ENCODE measurements around the gene AP4E1. TPM values are rescaled to one million over a fixed set of nuclear protein-coding genes. Genes with fewer than 3 reads are reported as not detected.
A peak's percentile ranks its signal among the peaks of the same experiment; 100 is the strongest.

Gene AP4E1
- total and polyA plus RNA-seq, 9 donors = 3.1 to 12.7 (median 6.8) TPM

DNA sequence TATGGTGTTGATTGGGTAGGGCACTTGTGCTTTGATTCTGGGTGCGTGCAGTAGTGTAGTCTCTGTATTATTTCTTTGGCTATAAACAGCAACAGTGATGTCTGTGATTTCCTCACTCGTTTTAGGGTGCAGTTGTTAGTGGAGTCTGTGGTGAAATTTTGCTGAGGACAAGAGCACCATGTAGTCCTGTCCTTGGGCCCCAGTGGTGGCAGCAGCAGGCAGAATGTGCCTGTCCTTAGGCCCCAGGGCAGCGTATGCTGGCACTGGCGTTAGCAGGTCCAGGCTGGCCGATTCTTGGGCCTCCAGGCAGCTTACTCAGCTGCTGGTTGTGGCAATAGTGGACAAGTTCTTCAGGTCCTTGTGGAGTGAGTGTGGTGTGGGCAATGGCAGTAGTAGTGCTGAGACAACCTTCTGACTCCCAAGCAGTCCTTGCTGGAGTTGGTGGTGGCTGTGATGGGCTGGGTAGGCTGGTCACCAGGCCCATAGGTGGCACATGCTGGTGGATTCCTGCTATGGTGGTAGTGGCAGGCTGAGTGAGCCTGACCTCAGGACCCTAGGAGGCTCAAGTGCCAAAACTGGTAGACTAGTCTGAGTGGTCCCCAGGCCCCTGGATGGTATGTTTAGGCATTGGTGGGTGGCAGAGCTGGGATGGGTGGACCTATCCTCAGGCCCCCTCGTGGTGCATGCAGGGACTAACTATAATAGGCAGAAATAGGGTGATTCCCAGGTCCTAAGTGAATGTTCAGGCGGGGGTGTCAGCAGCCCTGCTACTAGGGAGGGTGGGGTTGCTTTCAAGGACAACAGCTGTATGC lies 129.9 kb downstream of the AP4E1 start:
- Histone ChIP-seq H3K4me1 (ENCODE audit: insufficient read depth) (no peaks in the 10 kb centered on the region), H3K27ac (no peak overlapping the region), H3K4me3 (no peak overlapping the region), H3K9me3 (no peaks in the 10 kb centered on the region), H3K27me3 (no peaks in the 10 kb centered on the region), H3K36me3 (no peaks in the 10 kb centered on the region)
- TF ChIP-seq POLR2A (IDR thresholded peaks at IDR 0.05) (no peak), EP300 (IDR thresholded peaks at IDR 0.05) (no peak)
- TF ChIP-seq, protein P1, sequence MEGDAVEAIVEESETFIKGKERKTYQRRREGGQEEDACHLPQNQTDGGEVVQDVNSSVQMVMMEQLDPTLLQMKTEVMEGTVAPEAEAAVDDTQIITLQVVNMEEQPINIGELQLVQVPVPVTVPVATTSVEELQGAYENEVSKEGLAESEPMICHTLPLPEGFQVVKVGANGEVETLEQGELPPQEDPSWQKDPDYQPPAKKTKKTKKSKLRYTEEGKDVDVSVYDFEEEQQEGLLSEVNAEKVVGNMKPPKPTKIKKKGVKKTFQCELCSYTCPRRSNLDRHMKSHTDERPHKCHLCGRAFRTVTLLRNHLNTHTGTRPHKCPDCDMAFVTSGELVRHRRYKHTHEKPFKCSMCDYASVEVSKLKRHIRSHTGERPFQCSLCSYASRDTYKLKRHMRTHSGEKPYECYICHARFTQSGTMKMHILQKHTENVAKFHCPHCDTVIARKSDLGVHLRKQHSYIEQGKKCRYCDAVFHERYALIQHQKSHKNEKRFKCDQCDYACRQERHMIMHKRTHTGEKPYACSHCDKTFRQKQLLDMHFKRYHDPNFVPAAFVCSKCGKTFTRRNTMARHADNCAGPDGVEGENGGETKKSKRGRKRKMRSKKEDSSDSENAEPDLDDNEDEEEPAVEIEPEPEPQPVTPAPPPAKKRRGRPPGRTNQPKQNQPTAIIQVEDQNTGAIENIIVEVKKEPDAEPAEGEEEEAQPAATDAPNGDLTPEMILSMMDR (IDR thresholded peaks at IDR 0.05) = no peak
- DNase-seq = no peak
- WGBS, 3 donors = 82 to 93% (median 83%) methylated on average over 7 of the region's 7 CpGs
- intact Hi-C loops (cut with DNase I) = no loop called here

DNA sequence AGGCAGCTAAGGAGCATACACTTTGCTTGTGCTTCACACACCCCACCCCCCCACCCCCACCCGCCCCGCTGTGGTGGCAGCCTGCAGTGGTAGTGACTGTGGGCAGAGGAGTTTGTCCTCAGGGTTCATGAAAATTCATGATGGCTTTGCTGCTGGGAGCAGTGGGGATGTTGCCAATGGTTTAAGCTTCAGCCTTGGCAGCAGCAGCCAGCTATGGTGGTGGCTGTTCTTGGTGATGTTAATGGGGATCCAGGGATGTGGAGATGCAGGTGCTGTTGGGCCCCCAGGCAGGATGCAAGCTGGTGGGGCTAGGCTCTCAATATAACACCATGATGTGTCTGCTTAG lies 130.5 kb downstream of the AP4E1 start:
- Histone ChIP-seq H3K4me1 (ENCODE audit: insufficient read depth) (peaks cover 2% of the 10 kb centered on the region), H3K27me3 (no peaks in the 10 kb centered on the region), H3K9me3 (no peaks in the 10 kb centered on the region), H3K36me3 (no peaks in the 10 kb centered on the region), H3K4me3 (no peak overlapping the region), H3K27ac (no peak overlapping the region)
- 83 to 84% (median 83%) methylated on average over 2 of the region's 2 CpGs for WGBS, 3 donors
- TF ChIP-seq EP300 (IDR thresholded peaks at IDR 0.05) = no peak
- TF ChIP-seq, protein P1 (IDR thresholded peaks at IDR 0.05) = no peak
- TF ChIP-seq POLR2A (IDR thresholded peaks at IDR 0.05) = no peak
- no peak for DNase-seq
- intact Hi-C loops (cut with DNase I) = no loop called here

DNA sequence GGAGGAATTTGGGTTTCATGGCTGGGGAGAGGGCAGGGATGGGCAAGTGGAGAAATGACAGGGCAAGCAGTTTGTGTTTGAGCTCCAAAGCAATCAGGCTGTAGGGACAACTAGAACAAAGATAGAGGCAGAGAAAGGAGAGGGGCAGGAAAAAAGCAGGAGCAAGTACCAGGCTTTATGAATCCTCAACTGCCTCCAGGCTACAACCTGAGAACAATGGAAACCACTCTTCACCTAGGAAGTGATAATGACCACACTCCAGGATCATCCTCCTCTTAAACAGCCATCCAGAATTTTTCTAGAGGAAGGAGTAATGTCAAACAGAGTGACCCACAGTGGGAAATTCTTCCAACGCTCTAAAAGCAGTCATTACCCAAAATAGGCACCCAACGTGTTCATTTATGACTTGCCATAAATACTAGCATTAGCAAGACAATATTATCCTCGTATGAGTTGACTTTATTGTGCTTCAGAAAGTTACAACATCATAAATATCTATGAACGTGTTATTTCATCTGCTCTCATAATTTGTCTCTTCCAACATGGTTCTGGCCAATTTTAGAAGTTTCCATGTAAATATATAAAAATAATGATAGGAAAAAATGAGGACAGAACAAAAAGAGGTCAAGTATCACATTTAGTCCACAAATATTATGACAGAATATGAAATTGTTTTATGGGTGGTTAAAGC lies 135.7 kb downstream of the AP4E1 start:
- H3K9me3 ChIP-seq = no peaks in the 10 kb centered on the region
- no peak overlapping the region for H3K4me3 ChIP-seq
- TF ChIP-seq POLR2A (IDR thresholded peaks at IDR 0.05) = no peak
- no peak for TF ChIP-seq EP300 (IDR thresholded peaks at IDR 0.05)
- TF ChIP-seq, protein P1 (IDR thresholded peaks at IDR 0.05) = no peak
- peaks cover 17% of the 10 kb centered on the region for H3K4me1 ChIP-seq (ENCODE audit: insufficient read depth)
- DNase-seq = no peak
- H3K27ac ChIP-seq = peak overlapping the region in 1 of 2 donors; percentile 21
- 6 to 9% (median 9%) methylated on average over 4 of the region's 4 CpGs for WGBS, 3 donors
- no peaks in the 10 kb centered on the region for H3K27me3 ChIP-seq
- no peaks in the 10 kb centered on the region for H3K36me3 ChIP-seq
- intact Hi-C loops (cut with DNase I) = no loop called here

DNA sequence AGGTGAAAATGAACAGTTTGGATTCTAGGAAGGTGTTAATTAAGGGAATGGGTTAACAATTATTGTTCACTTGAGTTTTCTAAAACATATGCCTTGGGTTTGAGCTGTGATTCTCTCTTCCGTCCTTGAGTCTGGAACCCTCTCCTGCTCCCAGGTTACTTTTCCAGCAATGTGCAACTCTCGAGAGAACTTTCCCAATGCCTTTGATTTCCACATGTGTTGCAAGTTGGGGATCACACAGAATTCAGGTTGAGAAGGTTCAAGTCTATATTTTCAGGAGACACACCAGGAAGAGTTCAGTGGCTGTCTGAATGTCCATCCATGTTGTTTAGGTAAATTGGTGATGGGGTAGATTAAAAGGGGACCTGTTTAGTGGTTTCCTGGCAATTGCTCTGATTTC lies 137.5 kb downstream of the AP4E1 start:
- TF ChIP-seq POLR2A (IDR thresholded peaks at IDR 0.05) (no peak), EP300 (IDR thresholded peaks at IDR 0.05) (no peak)
- TF ChIP-seq, protein P1 (IDR thresholded peaks at IDR 0.05) = no peak
- intact Hi-C loops (cut with DNase I) = no loop called here
- WGBS, 3 donors = 85 to 97% (median 94%) methylated on average over 2 of the region's 2 CpGs

More for the DNA sequence above, 137.5 kb downstream of the AP4E1 start:
- peaks cover 17% of the 10 kb centered on the region for H3K4me1 ChIP-seq (ENCODE audit: insufficient read depth)
- DNase-seq = no peak
- H3K4me3 ChIP-seq = no peak overlapping the region
- no peaks in the 10 kb centered on the region for H3K36me3 ChIP-seq
- no peak overlapping the region for H3K27ac ChIP-seq
- H3K27me3 ChIP-seq = no peaks in the 10 kb centered on the region
- no peaks in the 10 kb centered on the region for H3K9me3 ChIP-seq
